GM19099 (cell line): Measurements from ENCODE around the gene CHCHD3.

ENCODE experiments used
- POLR2A ChIP-seq: IDR thresholded peaks from 3 replicates; pipeline ENCODE4 v1.6.1; 2011; ENCODE audit warnings: low read depth; ENCODE audit not compliant: insufficient read length; ENCODE audit errors: extremely low read depth

CHCHD3 gene

GRCh38 chr7:132964876-132965275 is 117.0 kb downstream of the CHCHD3 start:
- TF ChIP-seq POLR2A = no peak

GRCh38 chr7:132959891-132960290 is 122.0 kb downstream of the CHCHD3 start:
- no peak for TF ChIP-seq POLR2A

- no peak for TF ChIP-seq POLR2A
These were observed 125.3 kb downstream of the CHCHD3 start for GRCh38 chr7:132956556-132956955.

GRCh38 chr7:132953468-132953867 is 128.4 kb downstream of the CHCHD3 start:
- TF ChIP-seq POLR2A = no peak

- TF ChIP-seq POLR2A = no peak
These were observed 131.2 kb downstream of the CHCHD3 start for GRCh38 chr7:132950725-132951124.

- no peak for TF ChIP-seq POLR2A
These were observed 134.9 kb downstream of the CHCHD3 start for GRCh38 chr7:132947011-132947410.

GRCh38 chr7:132944774-132945173 is 137.1 kb downstream of the CHCHD3 start:
- TF ChIP-seq POLR2A = no peak

GRCh38 chr7:132943645-132944044 is 138.2 kb downstream of the CHCHD3 start:
- TF ChIP-seq POLR2A = no peak

- TF ChIP-seq POLR2A = no peak
These were observed 139.2 kb downstream of the CHCHD3 start for GRCh38 chr7:132942701-132943100.

GRCh38 chr7:132941905-132942304 is 140.0 kb downstream of the CHCHD3 start:
- TF ChIP-seq POLR2A = no peak

GRCh38 chr7:132941428-132941827 is 140.5 kb downstream of the CHCHD3 start:
- no peak for TF ChIP-seq POLR2A

GRCh38 chr7:132940084-132940483 is 141.8 kb downstream of the CHCHD3 start:
- TF ChIP-seq POLR2A = no peak

GRCh38 chr7:132939495-132939894 is 142.4 kb downstream of the CHCHD3 start:
- TF ChIP-seq POLR2A = no peak

- TF ChIP-seq POLR2A = no peak
These were observed 144.6 kb downstream of the CHCHD3 start for GRCh38 chr7:132937286-132937685.

GRCh38 chr7:132935608-132936007 is 146.3 kb downstream of the CHCHD3 start:
- no peak for TF ChIP-seq POLR2A

- no peak for TF ChIP-seq POLR2A
These were observed 147.9 kb downstream of the CHCHD3 start for GRCh38 chr7:132934017-132934416.

GRCh38 chr7:132933072-132933458 is 148.8 kb downstream of the CHCHD3 start:
- no peak for TF ChIP-seq POLR2A
